HG03469 (cell line): ENCODE data around the gene C2orf69.

Source experiments
- ATAC-seq: cut with Tn5 transposase; IDR thresholded peaks from one replicate; pipeline ENCODE4 v1.9.1; 2021; ENCODE audit warnings: mild to moderate bottlenecking, moderate library complexity, moderate number of reproducible peaks; ENCODE audit not compliant: unreplicated experiment

Gene C2orf69, protein sequence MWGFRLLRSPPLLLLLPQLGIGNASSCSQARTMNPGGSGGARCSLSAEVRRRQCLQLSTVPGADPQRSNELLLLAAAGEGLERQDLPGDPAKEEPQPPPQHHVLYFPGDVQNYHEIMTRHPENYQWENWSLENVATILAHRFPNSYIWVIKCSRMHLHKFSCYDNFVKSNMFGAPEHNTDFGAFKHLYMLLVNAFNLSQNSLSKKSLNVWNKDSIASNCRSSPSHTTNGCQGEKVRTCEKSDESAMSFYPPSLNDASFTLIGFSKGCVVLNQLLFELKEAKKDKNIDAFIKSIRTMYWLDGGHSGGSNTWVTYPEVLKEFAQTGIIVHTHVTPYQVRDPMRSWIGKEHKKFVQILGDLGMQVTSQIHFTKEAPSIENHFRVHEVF

DNA sequence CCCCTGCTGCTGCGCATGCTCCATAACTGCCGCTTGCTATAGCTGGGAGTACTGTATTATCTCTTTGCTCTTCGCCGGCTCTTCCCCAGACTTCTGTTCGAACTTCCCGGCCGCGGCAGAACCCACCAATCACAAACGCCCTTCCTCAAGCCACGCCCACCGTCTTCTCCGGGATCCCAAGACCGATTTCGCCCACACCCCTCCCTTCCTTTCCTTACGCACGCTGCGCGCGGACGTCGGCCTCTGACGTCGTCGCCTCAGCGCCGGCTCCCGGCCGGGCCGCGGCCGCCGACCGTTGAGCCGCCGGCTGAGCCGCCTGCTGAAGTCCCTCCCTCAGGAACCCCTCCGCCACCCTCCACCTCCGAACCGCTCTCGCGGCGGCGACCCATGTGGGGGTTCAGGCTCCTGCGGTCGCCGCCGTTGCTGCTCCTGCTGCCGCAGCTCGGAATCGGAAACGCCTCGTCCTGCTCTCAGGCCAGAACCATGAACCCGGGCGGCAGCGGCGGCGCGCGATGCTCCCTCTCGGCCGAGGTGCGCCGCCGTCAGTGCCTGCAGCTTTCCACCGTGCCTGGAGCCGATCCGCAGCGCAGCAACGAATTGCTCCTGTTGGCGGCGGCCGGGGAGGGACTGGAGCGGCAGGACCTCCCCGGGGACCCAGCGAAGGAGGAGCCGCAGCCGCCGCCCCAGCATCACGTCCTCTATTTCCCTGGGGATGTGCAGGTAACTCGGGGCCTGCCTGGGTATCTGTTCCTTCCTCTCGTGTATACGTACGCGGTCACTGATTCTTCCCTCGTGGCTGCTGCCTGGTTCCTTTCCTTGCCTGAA, at the start of gene C2orf69:
TSS of gene C2orf69 (plus strand) at position 242 of the 825 bp plus-strand sequence. CDS start at position 388, 146 bp downstream.
- ATAC-seq, result peak; percentile 70

DNA sequence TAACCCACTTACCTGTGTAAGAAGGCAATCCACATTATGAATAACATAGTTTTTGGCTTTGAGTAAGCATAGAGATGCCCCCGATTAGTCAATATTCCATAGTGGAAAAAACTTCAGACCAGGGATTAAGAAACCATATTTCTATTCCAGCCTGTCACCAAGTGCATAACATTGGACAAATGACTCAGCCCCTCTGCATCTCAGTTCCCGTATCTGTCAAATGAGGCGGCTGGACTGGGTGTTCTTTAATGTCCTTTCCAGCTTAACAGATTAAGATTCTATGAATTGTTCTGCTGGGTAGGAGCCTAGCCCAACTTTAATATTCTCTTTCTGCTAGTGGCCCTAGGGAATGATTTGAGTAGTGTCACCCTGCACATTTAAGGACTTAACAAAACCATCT, 48.3 kb upstream of the C2orf69 start:
- ATAC-seq, result no peak

DNA sequence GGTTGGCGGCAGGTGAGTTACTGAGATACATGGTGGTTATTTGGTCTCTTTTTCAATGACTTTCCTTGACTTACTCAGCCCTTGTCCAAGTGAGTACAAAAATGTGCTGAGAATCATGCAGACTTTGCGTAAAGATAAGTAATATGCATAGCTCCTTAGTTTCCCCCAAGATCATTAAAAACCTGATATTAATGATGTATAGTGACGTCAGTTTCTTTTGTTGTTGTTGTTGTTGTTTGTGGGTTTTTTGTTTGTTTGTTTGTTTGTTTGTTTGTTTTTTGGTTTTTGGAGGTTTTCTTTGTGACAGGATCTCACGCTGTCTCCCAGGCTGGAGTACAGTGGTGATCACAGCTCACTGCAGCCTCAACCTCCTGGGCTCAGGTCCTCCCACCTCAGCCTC, 45.2 kb upstream of the C2orf69 start:
- no peak for ATAC-seq

DNA sequence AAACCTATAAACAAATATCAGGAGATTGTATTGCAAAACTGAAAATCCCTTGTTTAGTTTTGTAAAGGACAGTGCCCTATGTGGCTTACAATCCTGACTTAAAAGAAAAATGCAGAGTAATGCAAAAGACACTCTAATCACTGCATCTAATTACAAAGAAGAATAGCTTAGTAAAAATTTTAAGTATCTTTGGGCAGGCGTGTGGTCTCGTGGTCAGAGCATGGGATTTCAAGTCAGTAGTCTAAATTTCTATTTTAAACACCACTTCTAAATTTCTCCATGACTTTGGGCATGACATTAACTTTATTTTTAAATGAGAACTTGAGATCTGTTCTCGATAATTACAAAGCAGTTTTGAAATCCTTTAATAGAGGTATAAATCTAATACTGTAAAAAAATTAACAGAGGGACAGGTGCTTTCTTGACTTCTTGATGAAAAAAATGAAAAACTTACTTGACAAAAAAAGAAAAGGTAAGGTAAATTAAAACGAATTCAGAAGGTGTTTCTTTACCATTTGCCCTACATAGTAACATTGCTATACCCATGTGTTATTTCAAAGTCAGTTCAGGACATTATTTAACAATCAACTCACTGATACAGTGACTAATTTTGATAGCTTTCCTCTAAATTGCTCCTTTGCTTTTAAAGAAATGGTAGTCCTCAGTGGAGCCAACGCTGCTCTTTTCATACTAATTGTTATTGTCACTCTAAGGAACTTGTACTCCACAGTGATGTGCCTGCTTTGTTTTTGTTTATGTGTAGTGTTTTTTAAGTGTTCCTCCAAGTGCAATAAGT, 42.5 kb upstream of the C2orf69 start:
- no peak for ATAC-seq

DNA sequence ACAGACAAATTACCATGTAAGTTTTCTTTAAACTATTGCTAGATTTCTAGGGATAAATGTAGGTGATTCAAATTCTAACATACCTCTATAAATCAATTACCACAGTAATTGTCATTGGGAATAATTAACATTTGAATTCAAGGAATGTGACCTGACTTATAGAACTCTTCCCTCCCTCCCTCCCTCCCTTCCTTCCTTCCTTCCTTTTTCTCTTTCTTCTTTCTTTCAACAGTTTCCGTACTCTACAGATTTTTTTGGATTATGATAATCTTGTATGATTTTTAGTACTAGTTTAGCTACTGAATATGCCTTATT, 41.9 kb upstream of the C2orf69 start:
- ATAC-seq, result no peak

DNA sequence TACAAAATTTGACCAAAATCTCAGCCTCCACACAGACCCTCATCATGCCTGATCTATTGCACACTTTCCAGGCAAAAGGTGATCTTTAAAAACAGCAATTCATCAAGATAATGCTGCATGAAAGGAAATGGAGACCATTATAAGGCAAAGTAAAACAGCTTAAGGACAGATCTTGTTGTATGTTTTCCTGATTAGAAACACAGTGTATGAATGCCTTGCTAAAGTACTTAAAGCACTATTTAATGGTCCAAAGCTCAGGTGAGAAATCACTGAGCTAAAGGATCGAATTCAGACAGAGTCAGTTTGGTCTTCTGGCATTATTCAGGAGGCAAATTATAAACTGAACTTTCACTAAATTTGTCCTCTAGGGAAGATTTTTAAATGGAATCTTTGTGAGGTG, 41.4 kb upstream of the C2orf69 start:
- no peak for ATAC-seq

DNA sequence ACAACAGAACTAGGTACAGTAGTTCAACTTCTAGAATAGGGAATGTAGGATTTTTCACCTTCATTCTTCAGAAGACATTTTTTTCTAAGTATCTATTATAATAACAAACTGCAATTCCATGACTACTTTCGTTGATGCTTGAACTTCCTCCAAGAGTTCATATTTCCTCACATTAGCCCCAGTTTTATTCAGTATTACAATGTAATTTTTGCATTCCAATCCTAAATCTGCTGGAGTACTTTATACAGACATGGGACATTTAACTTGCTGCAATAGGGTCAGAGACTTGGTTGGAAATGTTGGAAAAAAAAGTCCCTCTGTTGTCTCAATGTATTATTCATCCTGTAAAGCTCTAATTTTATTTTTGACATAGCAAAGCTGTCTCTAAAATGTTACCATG, 40.5 kb upstream of the C2orf69 start:
- no peak for ATAC-seq

DNA sequence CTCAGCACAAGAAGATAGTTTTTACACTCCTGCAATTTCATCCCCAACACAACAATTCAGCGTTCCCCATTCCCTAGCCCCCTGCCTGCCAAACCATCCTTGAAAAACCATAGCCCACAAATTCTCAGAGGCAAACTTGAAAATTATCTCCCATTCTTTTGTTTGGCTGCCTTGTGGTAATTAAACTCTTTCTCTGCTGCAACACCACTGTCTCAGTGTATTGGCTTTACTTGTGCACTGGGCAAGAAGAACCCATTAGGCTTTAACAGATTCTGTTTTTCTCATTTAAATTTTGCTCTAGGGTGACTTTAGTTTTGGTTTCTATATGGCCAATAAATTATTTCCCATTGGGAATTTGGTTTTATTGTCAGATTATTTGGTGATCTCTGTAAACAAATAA, 36.9 kb upstream of the C2orf69 start:
- no peak for ATAC-seq

DNA sequence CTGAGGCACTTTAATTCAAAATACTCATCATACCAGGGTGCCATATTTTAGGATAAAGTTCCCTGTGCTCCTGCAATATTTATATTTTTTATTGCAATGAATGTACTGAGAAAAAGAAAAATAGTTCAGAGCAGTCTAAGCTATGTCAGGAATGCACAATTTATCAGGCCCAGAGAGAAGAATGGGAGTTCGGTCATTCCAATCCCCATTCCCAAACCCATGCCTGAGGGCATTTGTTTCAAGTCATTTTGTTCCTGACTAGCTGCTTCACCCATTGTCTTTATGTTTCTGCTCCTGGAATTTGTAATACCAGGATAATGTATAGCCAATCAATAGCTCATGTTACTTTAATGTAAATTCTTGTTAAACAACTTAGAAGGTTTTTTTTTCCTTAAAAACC, 35.7 kb upstream of the C2orf69 start:
- no peak for ATAC-seq

DNA sequence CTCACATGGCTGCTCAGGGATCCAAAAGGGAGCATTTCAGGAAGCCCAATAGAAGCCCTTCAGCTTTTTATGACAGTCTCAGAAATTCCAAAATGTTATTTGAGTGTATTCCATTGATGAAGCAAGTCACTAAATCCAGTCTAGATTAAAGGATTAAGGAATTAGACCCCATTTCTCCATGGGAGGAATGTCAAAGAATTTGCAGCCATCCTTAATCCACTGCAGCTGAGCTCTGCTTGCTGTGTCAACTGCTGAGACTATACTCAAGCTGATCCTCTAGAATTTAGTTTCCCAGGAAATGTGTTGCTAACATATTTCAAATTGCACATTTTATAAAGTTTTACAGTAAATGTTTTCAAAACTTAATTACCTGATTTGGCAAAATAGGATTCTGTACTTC, 28.4 kb upstream of the C2orf69 start:
- ATAC-seq, result no peak

DNA sequence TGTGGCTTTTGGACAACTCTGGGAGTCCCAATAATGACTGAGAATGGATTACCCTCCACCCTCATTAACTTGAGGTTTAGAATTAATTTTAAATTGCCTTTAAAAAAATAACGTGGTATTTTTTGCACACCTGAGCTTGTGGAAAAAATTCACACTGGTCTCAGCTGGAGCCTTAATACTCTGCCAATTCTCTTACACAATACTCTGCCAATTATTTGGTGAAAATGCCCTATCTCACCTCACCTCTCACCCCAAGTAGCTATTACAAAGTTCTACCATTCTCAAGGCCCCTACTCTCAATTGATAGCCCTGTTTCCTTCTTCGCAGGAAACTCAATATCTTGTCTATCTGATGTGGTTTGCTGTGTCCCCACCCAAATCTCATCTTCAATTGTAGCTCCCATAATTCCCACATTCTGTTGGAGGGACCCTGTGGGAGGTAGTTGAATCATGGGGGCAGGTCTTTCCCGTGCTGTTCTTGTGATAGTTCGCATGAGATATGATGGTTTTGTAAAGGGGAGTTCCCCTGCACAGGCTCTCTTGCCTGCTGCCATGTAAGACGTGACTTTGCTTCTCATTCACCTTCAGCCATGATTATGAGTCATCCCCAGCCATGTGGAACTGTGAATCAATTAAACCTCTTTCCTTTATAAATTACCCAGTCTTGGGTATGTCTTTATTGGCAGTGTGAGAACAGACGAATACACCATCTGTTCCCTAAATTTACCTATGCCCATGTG, 27.4 kb upstream of the C2orf69 start:
- no peak for ATAC-seq

DNA sequence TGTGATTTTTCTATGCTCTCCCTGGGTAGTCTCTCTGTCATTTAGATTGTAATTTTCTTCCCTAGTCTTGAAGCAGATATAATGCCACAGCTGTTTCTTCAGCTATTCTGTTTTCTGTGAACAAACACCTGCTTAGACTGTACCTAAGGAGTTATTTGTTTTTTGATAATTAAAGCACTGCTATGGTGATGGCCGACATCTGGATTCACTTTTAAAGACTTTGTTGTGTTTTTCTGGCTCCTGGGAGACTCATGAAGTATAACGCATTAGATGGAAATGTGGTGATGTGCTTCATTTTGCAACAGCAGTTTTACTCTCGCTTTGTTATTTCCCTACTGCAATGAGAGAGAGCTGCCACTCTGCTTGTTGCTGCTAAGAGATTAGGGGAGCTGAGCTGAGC, 15.7 kb upstream of the C2orf69 start:
- ATAC-seq, result no peak

DNA sequence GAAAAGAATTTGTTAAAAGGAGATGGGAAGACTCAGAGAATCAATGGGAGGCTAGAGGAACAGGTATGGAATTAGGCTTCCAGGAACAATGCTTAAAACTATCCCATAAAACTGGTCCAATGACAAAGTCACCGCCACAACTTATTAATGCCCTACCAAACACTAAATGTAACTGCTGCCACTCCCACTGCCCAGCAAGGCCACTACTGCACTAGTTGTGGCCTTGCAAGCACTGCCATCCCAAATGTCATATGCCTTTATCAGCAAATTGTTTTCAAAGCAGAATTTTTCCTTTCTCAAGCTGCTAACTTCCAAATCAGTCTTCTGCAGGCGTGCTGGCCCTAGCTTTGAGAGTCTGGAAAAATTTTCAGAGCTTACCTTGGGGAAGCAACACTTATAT, 14.5 kb upstream of the C2orf69 start:
- no peak for ATAC-seq

DNA sequence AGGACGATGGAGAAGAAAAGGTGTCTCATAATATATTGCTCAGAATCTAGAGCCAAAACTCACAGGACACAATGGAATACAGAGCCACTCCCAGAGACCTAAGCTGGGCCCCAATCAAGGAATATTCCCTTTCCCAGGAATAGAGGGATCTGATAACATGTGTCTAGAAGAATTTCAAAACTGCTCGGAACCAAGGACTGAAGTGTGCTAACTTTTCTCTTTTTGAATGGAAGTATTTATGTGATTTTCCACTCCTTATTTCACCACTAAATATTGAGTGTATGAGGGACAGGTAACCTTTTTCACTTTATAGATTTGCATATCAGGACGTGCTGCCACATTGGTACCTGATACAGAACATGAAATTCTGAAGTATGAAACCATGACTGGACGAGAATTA, 9.2 kb upstream of the C2orf69 start:
- ATAC-seq, result no peak

DNA sequence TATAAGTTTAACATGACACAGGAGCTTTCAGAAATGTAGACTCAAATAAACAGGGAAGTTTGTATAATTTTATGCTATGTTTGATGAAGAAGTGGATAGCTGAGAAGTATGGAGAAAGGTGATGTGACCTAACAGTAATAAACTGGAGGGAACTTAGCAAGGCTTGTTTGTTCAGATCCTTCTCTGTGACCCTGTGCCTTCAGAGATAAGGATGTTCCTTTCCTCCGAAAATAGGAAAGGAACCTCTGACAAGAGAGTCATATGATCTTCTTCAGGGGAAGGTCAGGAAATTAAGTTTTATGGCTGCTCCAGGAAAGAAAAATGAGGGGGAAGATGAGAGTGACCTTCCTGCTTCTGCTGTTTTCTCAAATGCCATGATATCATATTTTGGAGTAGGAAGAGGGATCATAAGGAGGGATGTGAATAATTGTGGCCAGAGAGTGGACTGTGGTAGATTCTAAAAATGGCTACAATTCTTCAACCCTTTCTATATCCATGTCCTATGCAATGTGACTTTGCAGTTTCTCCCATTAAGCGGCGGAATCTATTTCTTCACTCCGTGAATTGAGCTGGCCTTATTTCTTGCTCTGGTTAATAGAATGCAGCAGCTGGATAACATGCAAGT, 8.5 kb upstream of the C2orf69 start:
- no peak for ATAC-seq

DNA sequence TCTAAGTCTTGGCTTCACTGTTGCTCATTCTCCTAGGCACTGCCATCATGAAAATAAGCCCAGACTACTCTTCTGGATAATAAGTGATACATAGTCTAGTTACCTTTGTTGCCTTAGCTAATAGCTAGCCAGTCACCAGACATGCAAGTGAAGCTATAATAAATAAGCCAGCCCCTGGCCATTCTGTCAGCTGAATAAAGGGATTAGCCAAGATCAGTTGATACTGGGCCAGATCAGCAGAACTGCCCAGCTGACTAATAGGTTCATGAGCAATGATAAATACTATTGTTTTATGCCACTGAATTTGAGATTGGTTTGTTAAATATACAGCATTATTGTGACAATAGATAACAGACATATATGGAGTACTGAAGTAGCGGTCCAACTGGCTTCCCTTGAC, 8.0 kb upstream of the C2orf69 start:
- ATAC-seq, result no peak

DNA sequence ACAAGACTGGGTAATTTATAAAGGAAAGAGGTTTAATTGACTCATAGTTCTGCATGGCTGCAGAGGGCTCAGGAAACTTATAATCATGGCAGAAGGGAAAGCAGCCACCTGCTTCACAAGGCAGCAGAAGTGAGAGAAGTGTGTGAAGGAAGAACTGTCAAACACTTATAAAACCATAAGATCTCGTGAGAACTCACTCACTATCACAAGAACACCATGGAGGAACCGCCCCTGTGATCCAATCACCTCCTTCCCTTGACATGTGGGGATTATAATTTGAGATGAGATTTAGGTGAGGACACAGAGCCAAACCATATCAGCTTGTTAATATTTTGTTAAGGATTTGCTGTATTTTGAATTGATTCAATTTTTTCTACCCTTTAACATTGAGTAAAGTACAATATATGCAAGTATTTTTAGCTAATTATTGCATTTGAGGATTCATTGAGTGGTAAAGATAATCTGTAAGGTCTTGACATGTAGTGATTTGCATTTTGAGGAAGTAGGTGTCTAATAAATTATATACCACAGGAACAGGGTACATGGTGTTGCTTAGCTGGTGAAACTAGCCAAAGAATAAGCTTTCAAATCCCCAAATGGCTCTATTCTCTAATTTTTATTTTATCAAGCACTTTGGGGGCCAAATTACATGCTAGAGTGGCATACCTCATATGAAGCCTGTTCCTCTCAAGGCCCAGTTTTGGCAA, 3.9 kb upstream of the C2orf69 start:
- no peak for ATAC-seq

DNA sequence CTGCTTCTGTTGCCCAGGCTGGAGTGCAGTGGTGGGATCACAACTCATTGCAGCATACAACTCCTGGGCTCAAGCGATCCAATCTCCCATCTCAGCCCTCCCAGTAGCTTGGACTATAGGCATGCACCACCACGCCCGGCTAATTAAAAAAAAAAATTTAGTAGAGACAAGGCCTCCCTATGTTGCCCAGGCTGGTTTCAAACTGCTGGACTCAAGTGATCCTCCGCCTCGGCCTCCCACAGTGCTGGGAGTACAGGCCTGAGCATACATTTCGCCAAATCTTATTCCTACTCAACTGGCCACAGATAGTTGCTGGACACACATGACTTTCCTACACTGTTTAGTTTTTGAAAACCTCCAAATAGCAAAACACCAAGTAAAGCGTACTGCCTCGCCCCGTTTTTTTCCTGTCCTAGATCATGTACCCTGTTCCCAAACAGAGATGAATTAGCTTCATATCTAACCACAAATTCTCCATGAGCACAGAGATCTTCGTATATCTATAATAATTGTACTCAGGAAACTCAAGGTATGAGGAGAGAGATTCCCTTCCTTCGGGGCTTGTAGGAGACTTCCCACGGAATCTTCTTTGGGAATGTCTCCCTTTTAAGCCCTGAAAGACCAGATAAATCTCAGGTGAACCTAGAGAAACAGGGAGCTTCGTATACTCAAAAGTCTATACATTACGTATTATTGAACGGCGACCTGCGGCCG, 598 bp upstream of the C2orf69 start:
- ATAC-seq, result no peak

DNA sequence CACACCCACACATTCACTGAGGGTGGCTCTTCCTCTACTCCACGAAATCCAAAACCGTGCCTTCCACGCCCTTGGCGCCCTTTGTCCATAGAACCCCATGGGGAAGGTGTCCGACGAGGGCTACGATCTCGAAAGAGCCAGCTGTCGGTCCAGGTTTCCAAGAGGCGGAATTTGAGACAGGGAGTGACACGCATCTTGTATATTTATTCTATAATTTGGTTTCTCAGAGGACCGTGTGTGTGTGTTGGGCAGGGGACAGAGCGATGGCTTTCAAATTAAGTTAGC, 726 bp downstream of the C2orf69 start:
- no peak for ATAC-seq
